Measurements from ENCODE around the gene TSSK6.

TSSK6 gene

GRCh38 chr19:19514881-19515641 is at the start of gene TSSK6:
Gene TSSK6, minus strand, starts transcription at chr19:19515548. Its CDS starts 121 bp downstream, at chr19:19515427.
- DNase-seq = no peak

GRCh38 chr19:19563348-19563848 is 48.0 kb upstream of the TSSK6 start:
- no peak for DNase-seq

DNA sequence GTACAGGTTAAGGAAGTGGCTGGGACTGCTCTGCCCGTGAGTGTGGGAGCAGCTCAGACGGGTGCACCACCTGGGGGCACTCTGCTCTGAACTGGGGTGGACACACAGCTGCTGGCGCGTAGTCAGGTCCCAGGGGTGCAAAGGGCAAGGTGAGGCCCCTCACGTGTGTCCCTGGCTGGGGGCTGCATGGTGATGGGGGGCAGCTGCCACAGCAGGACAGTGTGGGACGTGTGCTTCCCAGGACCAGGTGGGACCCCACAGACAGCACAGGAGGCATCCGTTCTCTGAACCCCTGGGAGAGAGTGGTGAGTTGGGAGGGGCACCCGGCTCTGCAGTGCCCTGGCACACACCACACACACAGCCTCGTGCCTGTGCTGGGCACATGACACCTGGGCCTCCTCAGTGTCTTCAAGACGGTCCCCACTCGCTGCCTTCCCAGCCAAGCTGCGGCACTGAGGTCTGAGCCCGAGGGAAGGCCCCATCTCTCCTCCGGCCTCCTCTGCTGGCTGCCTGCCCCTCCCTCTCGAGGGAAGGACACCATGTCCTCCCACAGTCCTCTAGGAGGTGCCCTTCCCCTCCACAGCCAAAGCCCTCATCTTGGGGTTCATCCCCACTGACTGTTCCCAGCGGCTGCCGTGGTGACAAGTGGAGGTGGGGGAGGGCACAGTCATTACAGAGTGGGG is 47.5 kb upstream of the TSSK6 start:
- no peak for DNase-seq

GRCh38 chr19:19561946-19562664 is 46.8 kb upstream of the TSSK6 start:
- DNase-seq = no peak

- no peak for DNase-seq
Measured at GRCh38 chr19:19559931-19560330, 44.6 kb upstream of the TSSK6 start.

DNA sequence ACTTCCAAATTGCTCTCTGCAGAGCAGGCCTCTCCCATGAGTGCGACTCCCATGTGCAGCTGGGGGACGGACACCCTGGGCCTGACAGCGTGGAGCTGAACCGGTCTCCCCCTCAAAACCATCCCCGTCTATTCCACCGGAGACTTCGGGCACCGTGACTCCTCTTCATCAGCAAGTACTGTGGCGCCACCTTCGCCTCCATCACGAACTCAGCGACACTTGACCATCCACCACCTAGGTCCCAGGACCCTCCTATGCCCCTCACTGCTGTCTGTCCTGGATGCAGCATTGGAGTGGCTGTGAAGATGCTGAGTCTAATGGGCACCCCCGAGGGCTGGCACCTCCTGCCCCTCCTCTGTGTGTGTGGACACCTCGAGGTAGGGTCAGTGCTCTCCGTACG is 43.3 kb upstream of the TSSK6 start:
- DNase-seq = no peak

GRCh38 chr19:19558055-19558454 is 42.7 kb upstream of the TSSK6 start:
- no peak for DNase-seq

- DNase-seq = no peak
Measured at GRCh38 chr19:19554074-19555023, 39.0 kb upstream of the TSSK6 start.

GRCh38 chr19:19553670-19554069 is 38.3 kb upstream of the TSSK6 start:
- DNase-seq = no peak

GRCh38 chr19:19552798-19553197 is 37.5 kb upstream of the TSSK6 start:
- DNase-seq = no peak

DNA sequence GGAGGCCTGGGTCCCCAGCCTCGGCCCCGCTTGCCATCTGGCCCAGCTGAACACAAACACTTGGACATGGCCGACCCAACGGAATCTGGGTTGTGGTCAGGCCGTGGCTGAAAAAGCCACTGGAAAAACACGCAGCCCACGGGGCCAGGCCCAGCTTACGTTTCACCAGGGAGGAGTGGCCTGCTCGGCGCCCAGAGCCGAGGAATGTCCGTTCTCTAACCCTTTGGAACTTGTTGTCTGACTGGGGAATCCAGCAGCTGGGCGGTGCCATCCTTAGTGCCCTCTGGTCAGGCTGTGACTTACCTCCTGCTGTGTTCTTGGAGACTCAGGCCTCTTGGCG is 36.5 kb upstream of the TSSK6 start:
- no peak for DNase-seq

DNA sequence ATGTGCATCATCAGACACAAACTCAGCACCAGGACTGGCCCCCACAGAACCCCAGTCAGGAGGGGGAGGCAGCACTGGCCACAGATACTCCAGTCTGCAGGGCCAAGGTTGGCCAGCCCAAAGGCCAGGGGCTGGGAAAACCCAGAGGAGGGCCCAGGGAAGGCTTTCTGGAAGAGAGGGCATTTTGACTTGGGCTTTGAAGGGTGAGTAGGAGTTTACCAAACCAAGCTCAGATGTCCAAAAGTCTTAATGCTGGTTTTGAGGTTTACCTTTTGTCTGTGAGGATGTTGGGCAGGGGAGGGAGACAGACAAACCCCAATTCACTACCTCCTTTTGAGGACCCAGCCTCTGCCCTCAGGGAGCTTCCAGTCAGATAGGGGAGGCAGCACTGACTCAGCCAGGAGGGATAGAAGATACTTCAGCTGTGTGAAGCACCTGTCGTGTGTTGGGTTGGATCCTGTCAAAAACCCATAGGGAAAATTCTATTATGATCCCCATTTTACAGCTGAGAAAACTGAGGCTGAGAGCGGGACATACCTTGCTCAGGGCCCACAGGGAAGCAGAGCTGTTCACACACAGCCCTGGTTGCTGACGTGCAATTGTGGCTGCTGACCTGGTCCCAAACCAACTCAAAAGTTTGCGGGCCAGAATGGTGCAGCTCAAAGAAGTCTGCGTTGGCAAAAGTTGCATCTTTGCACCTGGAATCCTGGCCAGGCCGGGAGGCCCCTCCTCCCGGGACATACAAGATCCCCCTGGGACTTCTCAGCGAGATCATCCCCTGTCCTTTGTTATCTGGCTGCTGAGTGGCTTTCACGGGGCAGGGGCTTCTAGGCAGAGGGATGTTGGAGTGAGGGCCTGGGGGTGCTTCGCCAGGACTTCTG is 35.9 kb upstream of the TSSK6 start:
- no peak for DNase-seq

GRCh38 chr19:19550485-19550929 is 35.2 kb upstream of the TSSK6 start:
- no peak for DNase-seq

- no peak for DNase-seq
Measured at GRCh38 chr19:19549804-19550464, 34.6 kb upstream of the TSSK6 start.

GRCh38 chr19:19548915-19549759 is 33.8 kb upstream of the TSSK6 start:
- DNase-seq = no peak

DNA sequence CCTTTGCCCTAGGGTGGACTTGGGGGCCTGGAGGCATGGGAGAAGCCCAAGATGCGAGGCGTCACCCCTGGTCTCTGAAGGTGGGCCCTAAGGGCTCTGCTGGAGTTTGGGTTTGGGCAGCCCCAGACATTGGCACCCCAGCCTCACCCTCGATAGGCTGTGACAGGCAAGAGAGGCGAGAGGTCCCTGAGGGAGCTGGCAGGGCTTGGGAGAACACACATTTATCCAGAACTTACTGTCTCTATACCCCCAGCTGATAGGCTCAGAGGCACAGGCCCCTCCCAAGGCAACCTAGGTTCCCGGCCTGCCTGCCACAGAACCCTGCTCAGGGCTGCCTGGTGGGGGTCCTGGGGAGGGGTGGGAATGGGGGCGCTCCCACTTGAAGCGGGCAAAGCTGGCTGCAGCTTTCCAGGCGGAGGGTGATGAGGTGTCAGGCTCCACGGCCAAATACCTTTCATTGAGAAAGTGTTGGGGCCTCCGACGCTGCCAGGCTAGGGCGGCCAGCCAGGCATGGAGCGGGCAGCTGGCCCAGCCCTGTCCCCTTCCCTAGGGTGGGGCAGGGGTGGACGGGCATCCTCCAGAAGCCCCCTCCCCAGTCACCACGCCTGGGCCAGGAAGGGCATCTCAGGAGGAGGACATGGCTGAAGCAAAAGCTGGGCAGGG is 32.5 kb upstream of the TSSK6 start:
- DNase-seq = no peak

DNA sequence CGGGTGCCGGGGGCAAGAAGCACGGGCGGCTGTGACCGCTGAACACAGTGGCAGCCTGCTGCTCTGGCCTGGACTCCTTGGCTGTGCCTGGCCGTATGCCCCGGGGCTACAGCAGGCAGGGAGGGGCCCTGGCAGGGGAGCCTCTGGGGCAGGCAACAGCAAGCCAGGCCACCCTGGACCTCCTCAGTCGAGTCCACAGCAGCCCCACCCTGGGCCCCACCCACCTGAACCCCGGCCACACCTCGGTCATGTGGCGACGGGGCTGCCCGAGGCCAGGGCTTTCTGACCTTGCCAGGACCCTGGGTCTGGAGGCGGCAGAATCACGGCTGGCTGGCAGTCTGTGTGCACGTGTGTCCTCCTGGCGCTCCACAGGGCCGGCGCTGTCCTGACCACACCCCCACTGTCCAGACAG is 31.4 kb upstream of the TSSK6 start:
- DNase-seq = no peak

GRCh38 chr19:19545707-19546106 is 30.4 kb upstream of the TSSK6 start:
- no peak for DNase-seq

DNA sequence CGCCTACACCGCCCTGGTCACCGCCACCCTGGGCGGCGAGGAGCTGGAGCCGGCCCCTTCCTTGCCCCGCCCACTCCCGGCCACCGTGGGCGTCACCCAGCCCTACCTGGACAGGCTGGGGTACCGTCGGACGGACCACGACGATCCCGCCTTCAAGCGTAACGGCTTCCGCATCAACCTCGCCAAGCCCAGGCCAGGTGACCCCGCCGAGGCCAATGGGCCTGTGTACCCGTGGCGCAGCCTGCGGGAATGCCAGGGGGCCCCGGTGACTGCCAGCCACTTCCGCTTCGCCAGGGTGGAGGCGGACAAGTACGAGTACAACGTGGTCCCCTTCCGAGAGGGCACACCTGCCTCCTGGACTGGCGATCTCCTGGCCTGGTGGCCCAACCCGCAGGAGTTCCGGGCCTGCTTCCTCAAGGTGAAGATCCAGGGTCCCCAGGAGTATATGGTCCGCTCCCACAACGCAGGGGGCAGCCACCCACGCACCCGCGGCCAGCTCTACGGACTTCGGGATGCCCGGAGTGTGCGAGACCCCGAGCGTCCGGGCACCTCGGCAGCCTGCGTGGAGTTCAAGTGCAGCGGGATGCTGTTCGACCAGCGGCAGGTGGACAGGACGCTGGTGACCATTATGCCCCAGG is 29.7 kb upstream of the TSSK6 start:
- DNase-seq = no peak
